Stimulated activated CD8-positive, alpha-beta memory T cell treated with anti-CD3 and anti-CD28 coated beads, Interleukin-7, amount 100 ng/mL, for 24 hours (primary cell): ENCODE results near the gene PSMD12.
"Not testable (repeated sequence)": the region's sequence is repeated elsewhere in the genome, so short reads cannot be mapped to it uniquely, and the experiment has no call there.

Source experiments
- DNase-seq: peaks from one replicate; pipeline ENCODE4 v3.0.0-alpha.2; 2020; ENCODE audit warnings: low read depth

Gene PSMD12

GRCh38 chr17:67366193-67367157 lies at the start of gene PSMD12:
Gene PSMD12 (minus strand): TSS chr17:67366577. CDS start chr17:67366519, 58 bp downstream.
- peak; percentile 91 for DNase-seq

- no peak for DNase-seq
These were observed 48.9 kb upstream of the PSMD12 start for GRCh38 chr17:67415291-67415690.

GRCh38 chr17:67414559-67414958 lies 48.2 kb upstream of the PSMD12 start:
- DNase-seq: no peak

GRCh38 chr17:67414130-67414529 lies 47.8 kb upstream of the PSMD12 start:
- DNase-seq: no peak

GRCh38 chr17:67413388-67413787 lies 47.0 kb upstream of the PSMD12 start:
- DNase-seq: no peak

GRCh38 chr17:67412941-67413340 lies 46.6 kb upstream of the PSMD12 start:
- DNase-seq: no peak

GRCh38 chr17:67412032-67412431 lies 45.7 kb upstream of the PSMD12 start:
- no peak for DNase-seq

GRCh38 chr17:67411397-67411796 lies 45.0 kb upstream of the PSMD12 start:
- DNase-seq: no peak

GRCh38 chr17:67408455-67408830 lies 42.1 kb upstream of the PSMD12 start:
- not testable (repeated sequence) for DNase-seq

- no peak for DNase-seq
These were observed 37.1 kb upstream of the PSMD12 start for GRCh38 chr17:67403483-67403882.

- DNase-seq: no peak
These were observed 36.7 kb upstream of the PSMD12 start for GRCh38 chr17:67403065-67403464.

- DNase-seq: no peak
These were observed 35.5 kb upstream of the PSMD12 start for GRCh38 chr17:67401598-67402504.

GRCh38 chr17:67401106-67401505 lies 34.7 kb upstream of the PSMD12 start:
- DNase-seq: no peak

GRCh38 chr17:67400193-67400592 lies 33.8 kb upstream of the PSMD12 start:
- no peak for DNase-seq

- no peak for DNase-seq
These were observed 33.3 kb upstream of the PSMD12 start for GRCh38 chr17:67399676-67400075.

GRCh38 chr17:67393809-67394397 lies 27.5 kb upstream of the PSMD12 start:
- DNase-seq: no peak

GRCh38 chr17:67392111-67392510 lies 25.7 kb upstream of the PSMD12 start:
- DNase-seq: no peak

- peak; percentile 32 for DNase-seq
These were observed 24.4 kb upstream of the PSMD12 start for GRCh38 chr17:67390646-67391361.

- no peak for DNase-seq
These were observed 23.7 kb upstream of the PSMD12 start for GRCh38 chr17:67390006-67390645.

- DNase-seq: no peak
These were observed 22.6 kb upstream of the PSMD12 start for GRCh38 chr17:67388986-67389385.

GRCh38 chr17:67388536-67388935 lies 22.2 kb upstream of the PSMD12 start:
- not testable (repeated sequence) for DNase-seq
